ENCODE results near the gene KLHL21. TPM values are rescaled to one million over a fixed set of nuclear protein-coding genes. Genes with fewer than 3 reads are reported as not detected.
A peak's percentile ranks its signal among the peaks of the same experiment; 100 is the strongest.

Gene KLHL21
- total and polyA plus RNA-seq, 9 donors, result 14.4 to 40.4 (median 34.4) TPM

- H3K36me3 ChIP-seq, result no peaks in the 10 kb centered on the region
- 1 to 3% (median 1%) methylated on average over 58 to 87 of the region's 87 CpGs for WGBS, 3 donors
- peaks cover 10% of the 10 kb centered on the region for H3K4me1 ChIP-seq (ENCODE audit: insufficient read depth)
- no peaks in the 10 kb centered on the region for H3K9me3 ChIP-seq
- H3K27me3 ChIP-seq, result no peaks in the 10 kb centered on the region
- peak; percentile 36 for TF ChIP-seq POLR2A (IDR thresholded peaks at IDR 0.05)
- TF ChIP-seq EP300 (IDR thresholded peaks at IDR 0.05), result no peak
- TF ChIP-seq CTCF (IDR thresholded peaks at IDR 0.05), result peak; percentile 94 to 97 (median 95)
- H3K4me3 ChIP-seq, result peak within 1 kb of the TSS; percentile 99
- intact Hi-C loops (cut with DNase I), result loop anchor here in 2 of 4 donors (1.0 to 10.0 kb wide), 3 partner anchors 25 to 81 kb away; partner anchors contain the start of genes PLEKHG5 (in 1 of the 2) and ZBTB48 (in 1 of the 2)
- peak; percentile 92 to 97 (median 96) for DNase-seq
- peak within 1 kb of the TSS in 1 of 2 donors; percentile 15 for H3K27ac ChIP-seq
These were observed 48.4 kb downstream of the KLHL21 start, which contains the start of gene NOL9 for GRCh38 chr1:6554031-6554906. TSS of gene NOL9 (minus strand) at chr1:6554513. CDS start at chr1:6554502, 11 bp downstream.

GRCh38 chr1:6547301-6547700, 55.4 kb downstream of the KLHL21 start:
- Histone ChIP-seq H3K4me1 (ENCODE audit: insufficient read depth) (no peaks in the 10 kb centered on the region), H3K27ac (no peak overlapping the region), H3K27me3 (no peaks in the 10 kb centered on the region), H3K36me3 (no peaks in the 10 kb centered on the region), H3K9me3 (no peaks in the 10 kb centered on the region), H3K4me3 (no peak overlapping the region)
- TF ChIP-seq POLR2A (IDR thresholded peaks at IDR 0.05), result no peak
- TF ChIP-seq CTCF (IDR thresholded peaks at IDR 0.05), result no peak
- no peak for TF ChIP-seq EP300 (IDR thresholded peaks at IDR 0.05)
- DNase-seq, result no peak
- 59 to 62% (median 59%) methylated on average over 4 of the region's 4 CpGs for WGBS, 3 donors
- intact Hi-C loops (cut with DNase I), result no loop called here

GRCh38 chr1:6546326-6546725, 56.3 kb downstream of the KLHL21 start:
- intact Hi-C loops (cut with DNase I), result no loop called here
- no peak for DNase-seq
- Histone ChIP-seq H3K27ac (no peak overlapping the region), H3K27me3 (no peaks in the 10 kb centered on the region), H3K9me3 (no peaks in the 10 kb centered on the region), H3K4me1 (ENCODE audit: insufficient read depth) (no peaks in the 10 kb centered on the region), H3K4me3 (no peak overlapping the region), H3K36me3 (no peaks in the 10 kb centered on the region)
- no peak for TF ChIP-seq POLR2A (IDR thresholded peaks at IDR 0.05)
- WGBS, 3 donors, result 52 to 57% (median 54%) methylated on average over 5 of the region's 5 CpGs

DNA sequence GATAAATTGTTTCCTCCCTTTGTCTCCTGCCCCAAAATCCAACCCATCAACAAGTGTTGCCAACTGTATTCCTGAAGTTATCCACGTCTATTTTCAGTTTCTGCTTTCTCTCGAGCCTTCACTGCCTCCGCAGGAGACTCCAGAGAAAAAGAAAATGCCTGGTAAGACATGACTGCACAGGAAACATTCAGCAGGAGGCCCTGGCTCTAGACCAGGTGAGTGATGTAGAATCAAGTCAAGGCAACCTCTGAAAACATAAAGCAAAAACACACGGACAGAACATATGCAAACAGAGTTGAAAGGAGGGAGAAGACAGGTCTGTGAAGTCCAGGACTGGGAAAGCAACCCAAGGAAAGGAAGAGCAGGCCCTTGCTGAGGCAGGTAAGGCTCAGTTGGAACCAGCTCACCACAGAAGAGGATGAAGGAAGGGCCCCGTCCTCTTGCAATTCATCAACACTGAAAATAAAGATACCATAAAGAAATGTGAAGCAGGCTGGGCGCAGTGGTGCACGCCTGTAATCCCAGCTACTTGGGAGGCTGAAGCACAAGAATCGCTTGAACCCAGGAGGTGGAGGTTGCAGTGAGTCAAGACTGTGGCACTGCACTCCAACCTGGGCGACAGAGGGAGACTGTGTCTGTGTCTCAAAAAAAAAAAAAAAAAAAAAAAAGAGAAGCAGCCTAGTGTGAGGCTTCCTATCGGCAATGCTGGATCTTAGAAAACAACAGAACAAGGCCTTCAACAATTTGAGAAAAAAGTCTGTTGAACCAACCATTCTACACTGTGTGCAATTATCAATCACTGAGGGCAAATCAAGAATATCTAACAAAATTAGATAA, 57.2 kb downstream of the KLHL21 start:
- 61 to 63% (median 62%) methylated on average over 10 of the region's 10 CpGs for WGBS, 3 donors
- Histone ChIP-seq H3K27ac (no peak overlapping the region), H3K27me3 (no peaks in the 10 kb centered on the region), H3K9me3 (no peaks in the 10 kb centered on the region), H3K36me3 (no peaks in the 10 kb centered on the region), H3K4me1 (ENCODE audit: insufficient read depth) (no peaks in the 10 kb centered on the region), H3K4me3 (no peak overlapping the region)
- intact Hi-C loops (cut with DNase I), result no loop called here
- TF ChIP-seq CTCF (IDR thresholded peaks at IDR 0.05) (no peak), EP300 (IDR thresholded peaks at IDR 0.05) (no peak), POLR2A (IDR thresholded peaks at IDR 0.05) (no peak)
- no peak for DNase-seq

Data from ovary (tissue), 9 donors.